Measurements from ENCODE around the gene GNG3. TPM values are rescaled to one million over a fixed set of nuclear protein-coding genes. Genes with fewer than 3 reads are reported as not detected.

Gene GNG3
- total RNA-seq (2022; extraction: Qiagen RNA extraction), result not detected in 5 replicates

GRCh38 chr11:62707277-62707861 lies at the start of gene GNG3, which contains the start of gene BSCL2:
GNG3 (plus strand) TSS chr11:62707676; CDS start chr11:62708296, 620 bp downstream.
BSCL2 (minus strand) TSS chr11:62707424; CDS start chr11:62707195, 229 bp downstream.

DNA sequence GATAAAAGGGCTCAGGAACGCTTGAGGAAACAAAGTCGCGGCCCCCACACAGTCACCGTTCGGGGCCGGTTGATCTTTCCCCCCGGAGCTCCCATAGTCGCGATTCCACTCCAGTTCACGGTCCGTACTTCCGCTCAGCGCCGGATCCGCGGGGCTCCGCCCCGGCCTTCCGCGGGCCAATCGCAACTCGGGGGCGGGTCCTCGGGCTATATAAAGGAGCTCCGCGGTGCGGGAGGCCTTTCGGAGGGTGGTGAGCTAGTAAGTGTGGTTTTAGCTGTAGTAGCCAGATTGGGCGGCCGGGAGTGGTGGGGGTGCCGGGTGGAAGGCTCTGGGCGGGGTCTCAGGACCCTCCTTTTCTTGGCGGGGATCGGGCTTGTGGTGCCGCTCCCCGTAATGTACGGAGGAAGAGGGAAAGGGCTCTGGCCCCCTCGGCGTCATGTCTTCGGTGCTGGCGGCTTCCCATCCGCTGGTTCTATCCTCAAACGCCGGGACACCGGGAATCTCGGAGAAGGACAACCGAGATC lies 42.3 kb upstream of the GNG3 start, which contains the start of the genes C11orf98 and CSKMT:
Gene C11orf98, minus strand, starts transcription at position 136 of the 524 bp plus-strand sequence. Its CDS starts 41 bp downstream, at position 95.
Gene CSKMT, plus strand, starts transcription at position 238 of the 524 bp plus-strand sequence. CDS start 568 bp downstream, outside the sequence.

DNA sequence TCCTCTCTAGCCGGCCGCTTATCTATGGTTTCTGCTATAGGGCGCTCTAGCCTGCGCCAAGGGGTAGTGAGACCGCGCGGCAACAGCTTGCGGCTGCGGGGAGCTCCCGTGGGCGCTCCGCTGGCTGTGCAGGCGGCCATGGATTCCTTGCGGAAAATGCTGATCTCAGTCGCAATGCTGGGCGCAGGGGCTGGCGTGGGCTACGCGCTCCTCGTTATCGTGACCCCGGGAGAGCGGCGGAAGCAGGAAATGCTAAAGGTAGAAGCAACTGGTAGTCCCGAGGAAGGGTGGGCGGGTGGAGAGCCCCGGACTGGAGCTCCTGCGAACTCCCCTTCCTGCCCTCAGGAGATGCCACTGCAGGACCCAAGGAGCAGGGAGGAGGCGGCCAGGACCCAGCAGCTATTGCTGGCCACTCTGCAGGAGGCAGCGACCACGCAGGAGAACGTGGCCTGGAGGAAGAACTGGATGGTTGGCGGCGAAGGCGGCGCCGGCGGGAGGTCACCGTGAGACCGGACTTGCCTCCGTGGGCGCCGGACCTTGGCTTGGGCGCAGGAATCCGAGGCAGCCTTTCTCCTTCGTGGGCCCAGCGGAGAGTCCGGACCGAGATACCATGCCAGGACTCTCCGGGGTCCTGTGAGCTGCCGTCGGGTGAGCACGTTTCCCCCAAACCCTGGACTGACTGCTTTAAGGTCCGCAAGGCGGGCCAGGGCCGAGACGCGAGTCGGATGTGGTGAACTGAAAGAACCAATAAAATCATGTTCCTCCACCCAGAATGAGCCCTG lies 35.7 kb upstream of the GNG3 start, which contains the start of the genes LBHD1 and UQCC3:
Gene LBHD1, minus strand, starts transcription at position 660 of the 782 bp plus-strand sequence. CDS start 2,236 bp downstream, outside the sequence.
Gene UQCC3, plus strand, starts transcription at position 66 of the 782 bp plus-strand sequence. Its CDS starts 73 bp downstream, at position 139.

DNA sequence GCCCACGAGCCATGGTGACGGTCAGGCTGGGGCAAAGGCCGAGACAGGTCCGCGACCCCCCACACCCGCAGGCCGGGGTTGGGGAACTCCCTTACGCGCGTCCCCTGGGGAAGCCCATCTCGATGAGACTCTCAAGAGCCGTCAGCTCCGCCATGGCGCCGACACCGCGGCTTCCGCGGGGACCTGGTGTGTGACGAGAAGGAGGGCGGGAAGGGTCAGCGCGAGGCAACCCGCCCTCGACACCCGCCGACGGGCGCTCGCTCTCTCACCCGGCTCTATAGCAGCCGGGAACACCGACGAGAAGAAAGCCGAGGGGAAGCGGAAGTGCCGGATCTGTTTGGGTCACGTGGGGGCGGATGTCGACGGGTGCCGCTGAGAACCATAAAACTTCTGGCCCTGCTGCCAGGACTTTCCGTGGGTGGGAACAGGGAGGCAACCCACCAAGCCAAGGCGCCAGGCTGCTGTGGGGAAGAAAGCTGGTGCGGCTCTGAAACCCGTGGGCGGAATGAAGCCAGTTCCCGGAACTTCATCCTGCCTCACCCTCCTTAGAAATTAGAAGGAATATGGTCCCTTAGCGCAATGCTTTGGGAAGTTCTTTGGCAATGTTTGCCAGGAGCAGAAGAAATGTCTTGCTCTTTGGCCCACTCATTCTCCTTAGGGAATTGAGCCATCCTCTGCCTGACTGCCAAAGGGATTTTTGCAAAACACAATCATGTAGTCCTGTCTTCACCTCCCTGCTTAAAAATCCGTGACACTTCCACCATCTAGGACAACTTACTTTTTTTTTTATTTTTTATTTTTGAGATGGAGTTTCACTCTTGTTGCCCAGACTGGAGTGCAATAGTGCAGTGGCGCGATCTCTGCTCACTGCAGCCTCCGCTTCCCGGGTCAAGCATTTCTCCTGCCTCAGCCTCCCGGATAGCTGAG lies 28.4 kb upstream of the GNG3 start, which contains the start of gene UBXN1:
Gene UBXN1, minus strand, starts transcription at position 304 of the 927 bp plus-strand sequence. Its CDS starts 150 bp downstream, at position 154.

DNA sequence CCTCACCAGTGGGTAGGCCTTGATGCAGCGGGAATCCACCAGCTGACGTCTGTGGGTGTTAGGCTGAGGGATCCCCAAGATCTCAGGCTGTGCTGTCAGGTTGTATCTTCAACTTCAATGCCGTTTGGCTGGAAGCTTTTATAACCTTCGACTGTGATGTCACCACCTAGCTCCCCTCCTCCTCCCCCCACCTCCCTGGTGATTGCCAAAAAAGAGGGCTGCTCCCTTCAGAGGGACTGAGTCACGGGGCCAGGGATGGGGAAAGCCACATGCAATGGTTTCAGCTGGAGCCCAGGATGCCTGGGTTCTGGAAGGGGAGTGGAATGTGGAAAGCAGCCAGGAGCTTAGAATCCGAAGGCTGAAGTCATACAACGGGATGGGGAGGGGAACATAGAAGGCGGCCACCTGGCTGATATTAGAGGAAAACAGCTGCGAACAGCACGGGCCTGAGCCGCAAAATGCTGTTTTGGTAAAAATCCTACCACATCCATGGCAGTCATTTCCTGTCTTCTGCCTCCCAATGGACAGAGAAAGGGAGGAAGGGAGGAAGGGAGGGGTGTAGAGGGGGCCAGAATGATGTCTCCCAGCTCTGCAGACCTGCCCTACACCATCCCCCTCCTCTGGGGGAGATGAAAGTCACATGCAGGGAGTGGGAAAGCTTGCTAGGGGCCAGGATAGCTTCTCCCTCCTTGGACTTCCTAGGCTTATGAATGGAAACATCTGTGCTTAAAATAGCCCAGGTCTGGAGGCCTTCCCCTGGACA lies 17.9 kb upstream of the GNG3 start, which contains the start of gene LRRN4CL:
Gene LRRN4CL, minus strand, starts transcription at position 110 of the 763 bp plus-strand sequence. CDS start 1,022 bp downstream, outside the sequence.

GRCh38 chr11:62727165-62727871 lies 19.8 kb downstream of the GNG3 start, which contains the start of gene HNRNPUL2:
HNRNPUL2 (minus strand) TSS chr11:62727457; CDS start chr11:62727156, 301 bp downstream.

GRCh38 chr11:62728171-62728988 lies 20.9 kb downstream of the GNG3 start, which contains the start of gene TTC9C:
TTC9C (plus strand) TSS chr11:62728486; CDS start chr11:62728849, 363 bp downstream.

DNA sequence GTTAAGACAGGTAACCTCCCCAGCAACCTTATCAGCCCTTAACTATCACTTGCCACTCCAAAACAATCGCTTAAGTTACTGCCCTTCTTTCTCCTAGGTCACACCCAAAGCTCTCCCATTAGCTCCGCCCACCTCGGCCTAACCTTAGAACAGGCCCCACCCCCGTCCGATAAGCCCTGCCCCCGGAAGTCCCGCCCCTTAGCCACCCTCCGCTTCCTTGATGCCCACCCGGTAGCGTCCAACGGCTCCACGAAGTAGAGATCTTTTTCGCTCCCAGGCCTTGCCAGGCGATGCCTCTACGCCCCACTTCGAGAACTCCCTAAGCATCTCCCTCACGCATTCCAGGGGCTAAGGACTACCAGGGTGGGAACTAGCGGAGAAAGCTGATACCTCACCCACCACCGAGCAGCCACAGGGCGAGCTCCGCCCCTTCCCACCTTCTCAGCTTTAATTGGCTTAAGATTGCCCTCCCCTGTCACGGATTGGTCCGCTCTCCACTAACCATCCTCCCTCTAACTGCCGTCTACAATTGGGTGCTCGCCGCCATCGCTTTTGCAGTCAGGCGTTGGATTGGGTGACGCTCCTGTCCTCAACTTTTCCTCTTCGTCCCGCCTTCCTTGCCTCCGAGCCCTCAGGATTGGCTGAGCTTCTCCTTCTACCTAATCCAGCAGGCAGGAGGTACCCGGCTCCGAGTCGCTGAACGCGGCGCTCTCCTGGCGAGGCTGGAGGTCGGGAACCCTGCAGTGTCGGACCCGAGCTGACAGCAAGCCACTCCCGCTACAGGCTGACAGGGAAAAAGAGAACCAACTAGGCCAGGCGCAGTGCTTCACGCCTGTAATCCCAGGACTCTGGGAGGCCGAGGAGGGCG lies 46.5 kb downstream of the GNG3 start, which contains the start of gene ZBTB3:
Gene ZBTB3, minus strand, starts transcription at position 425 of the 868 bp plus-strand sequence. CDS start 496 bp downstream, outside the sequence.

Other genes with a start within 250 kb of the GNG3 start
- 298 to 478 TPM (median 418 TPM) in 5 replicates for gene AHNAK, start 160.9 kb upstream of the GNG3 start, total RNA-seq (2022; extraction: Qiagen RNA extraction)
- gene EEF1G, start 133.8 kb upstream of the GNG3 start, total RNA-seq (2022; extraction: Qiagen RNA extraction), result 1,895 to 2,114 TPM (median 2,034 TPM) in 5 replicates
- gene TUT1, start 116.2 kb upstream of the GNG3 start, total RNA-seq (2022; extraction: Qiagen RNA extraction), result 11.1 to 16.9 TPM (median 16.6 TPM) in 5 replicates
- 83.2 to 93.3 TPM (median 89.9 TPM) in 5 replicates for gene MTA2, start 105.8 kb upstream of the GNG3 start, total RNA-seq (2022; extraction: Qiagen RNA extraction)
- 18.3 to 23.6 TPM (median 20.4 TPM) in 5 replicates for gene EML3, start 94.9 kb upstream of the GNG3 start, total RNA-seq (2022; extraction: Qiagen RNA extraction)
- gene ROM1, start 94.4 kb upstream of the GNG3 start, total RNA-seq (2022; extraction: Qiagen RNA extraction), result 3.6 to 4.4 TPM (median 4.0 TPM) in 5 replicates
- gene B3GAT3, start 85.7 kb upstream of the GNG3 start, total RNA-seq (2022; extraction: Qiagen RNA extraction), result 41.2 to 52.1 TPM (median 49.3 TPM) in 5 replicates
- 221 to 274 TPM (median 265 TPM) in 5 replicates for gene GANAB, start 61.1 kb upstream of the GNG3 start, total RNA-seq (2022; extraction: Qiagen RNA extraction)
- 15.9 to 21.7 TPM (median 21.2 TPM) in 5 replicates for gene INTS5, start 54.4 kb upstream of the GNG3 start, total RNA-seq (2022; extraction: Qiagen RNA extraction)
- 125 to 142 TPM (median 131 TPM) in 5 replicates for gene C11orf98, start 42.5 kb upstream of the GNG3 start, total RNA-seq (2022; extraction: Qiagen RNA extraction)
- gene CSKMT, start 42.4 kb upstream of the GNG3 start, total RNA-seq (2022; extraction: Qiagen RNA extraction), result 10.5 to 13.3 TPM (median 12.2 TPM) in 5 replicates
- 27.6 to 33.4 TPM (median 28.9 TPM) in 5 replicates for gene UQCC3, start 36.0 kb upstream of the GNG3 start, total RNA-seq (2022; extraction: Qiagen RNA extraction)
- gene LBHD1, start 35.4 kb upstream of the GNG3 start, total RNA-seq (2022; extraction: Qiagen RNA extraction), result 3.8 to 5.2 TPM (median 3.9 TPM) in 5 replicates
- 103 to 120 TPM (median 115 TPM) in 5 replicates for gene UBXN1, start 28.6 kb upstream of the GNG3 start, total RNA-seq (2022; extraction: Qiagen RNA extraction)
- 0.08 to 0.13 TPM (median 0.09 TPM) in 3 of 5 replicates, not detected in the others for gene LRRN4CL, start 18.1 kb upstream of the GNG3 start, total RNA-seq (2022; extraction: Qiagen RNA extraction)
- 59.4 to 73.9 TPM (median 62.6 TPM) in 5 replicates for gene BSCL2, start 252 bp upstream of the GNG3 start, total RNA-seq (2022; extraction: Qiagen RNA extraction)
- 40.5 to 45.2 TPM (median 43.3 TPM) in 5 replicates for gene HNRNPUL2, start 19.8 kb downstream of the GNG3 start, total RNA-seq (2022; extraction: Qiagen RNA extraction)
- 25.1 to 36.7 TPM (median 32.3 TPM) in 5 replicates for gene TTC9C, start 20.8 kb downstream of the GNG3 start, total RNA-seq (2022; extraction: Qiagen RNA extraction)
- 1.5 to 2.2 TPM (median 1.8 TPM) in 5 replicates for gene ZBTB3, start 46.5 kb downstream of the GNG3 start, total RNA-seq (2022; extraction: Qiagen RNA extraction)
- 156 to 166 TPM (median 160 TPM) in 5 replicates for gene POLR2G, start 53.9 kb downstream of the GNG3 start, total RNA-seq (2022; extraction: Qiagen RNA extraction)
- gene TAF6L, start 63.7 kb downstream of the GNG3 start, total RNA-seq (2022; extraction: Qiagen RNA extraction), result 9.1 to 14.5 TPM (median 12.5 TPM) in 5 replicates
- gene TMEM179B, start 79.7 kb downstream of the GNG3 start, total RNA-seq (2022; extraction: Qiagen RNA extraction), result 67.1 to 85.0 TPM (median 82.1 TPM) in 5 replicates
- gene TMEM223, start 84.3 kb downstream of the GNG3 start, total RNA-seq (2022; extraction: Qiagen RNA extraction), result 18.9 to 27.6 TPM (median 24.8 TPM) in 5 replicates
- 38.9 to 55.9 TPM (median 54.3 TPM) in 5 replicates for gene NXF1, start 97.8 kb downstream of the GNG3 start, total RNA-seq (2022; extraction: Qiagen RNA extraction)
- 17.7 to 24.7 TPM (median 22.9 TPM) in 5 replicates for gene STX5, start 124.4 kb downstream of the GNG3 start, total RNA-seq (2022; extraction: Qiagen RNA extraction)
- not detected in 5 replicates for gene TEX54, start 125.2 kb downstream of the GNG3 start, total RNA-seq (2022; extraction: Qiagen RNA extraction)
- 71.5 to 83.6 TPM (median 80.3 TPM) in 5 replicates for gene WDR74, start 131.9 kb downstream of the GNG3 start, total RNA-seq (2022; extraction: Qiagen RNA extraction)
- gene SLC3A2, start 173.2 kb downstream of the GNG3 start, total RNA-seq (2022; extraction: Qiagen RNA extraction), result 823 to 905 TPM (median 883 TPM) in 5 replicates
- gene CHRM1, start 213.7 kb downstream of the GNG3 start, total RNA-seq (2022; extraction: Qiagen RNA extraction), result 0.03 to 0.24 TPM (median 0.09 TPM) in 4 of 5 replicates, not detected in the other